GM08714 (cell line): ENCODE data around the gene CRYGN.

ENCODE experiments used
- H3K4me3 ChIP-seq: fragments of 200-500 bp; sonication (Bioruptor generic); 2 replicates; pipeline ENCODE4 v1.5.1; 2014; ENCODE audit warnings: mild to moderate bottlenecking, low read length, inconsistent platforms
- ZNF274 ChIP-seq: IDR thresholded peaks from 2 replicates; pipeline ENCODE4 v1.6.1; 2012; ENCODE audit warnings: mild to moderate bottlenecking, low read depth, low read length

The CRYGN gene

DNA sequence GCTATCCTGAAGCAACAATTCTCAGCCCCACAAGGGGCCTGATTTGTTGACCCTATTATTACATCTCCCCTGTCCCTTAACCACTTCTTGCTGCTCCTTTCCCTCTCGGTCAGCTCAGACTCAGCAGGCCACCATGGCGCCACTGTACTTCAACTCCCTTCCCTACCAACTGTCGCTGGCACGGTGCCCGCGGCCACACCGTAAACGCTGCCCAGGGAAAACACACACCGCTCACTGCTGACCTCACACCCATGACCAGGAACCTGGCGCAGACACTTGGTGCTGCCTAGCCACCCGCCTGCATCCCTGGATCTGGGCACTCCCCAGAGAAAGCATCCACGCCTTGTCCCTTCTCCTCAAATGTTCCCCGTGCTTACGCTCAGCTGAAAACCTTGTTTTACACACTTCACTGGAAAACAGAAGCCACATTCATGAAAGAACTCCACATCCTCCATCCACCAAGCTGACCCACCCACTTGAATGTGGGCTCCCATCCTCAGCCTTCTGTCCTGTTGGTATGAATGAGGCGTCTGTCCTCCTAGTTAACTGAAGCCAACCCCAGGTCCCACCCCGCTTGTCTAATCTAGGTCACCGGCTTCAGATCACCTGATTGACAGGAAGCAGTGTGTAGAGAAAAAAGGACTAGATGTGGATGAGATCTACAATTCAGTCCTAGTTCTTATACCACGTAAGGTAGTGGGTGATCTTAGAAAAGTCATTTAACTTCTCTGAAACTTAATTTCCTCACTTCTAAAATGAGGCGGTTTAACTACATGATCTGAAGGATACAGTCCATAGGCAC, 28.5 kb upstream of the CRYGN start:
- H3K4me3 ChIP-seq = no peak overlapping the region
- no peak for TF ChIP-seq ZNF274

DNA sequence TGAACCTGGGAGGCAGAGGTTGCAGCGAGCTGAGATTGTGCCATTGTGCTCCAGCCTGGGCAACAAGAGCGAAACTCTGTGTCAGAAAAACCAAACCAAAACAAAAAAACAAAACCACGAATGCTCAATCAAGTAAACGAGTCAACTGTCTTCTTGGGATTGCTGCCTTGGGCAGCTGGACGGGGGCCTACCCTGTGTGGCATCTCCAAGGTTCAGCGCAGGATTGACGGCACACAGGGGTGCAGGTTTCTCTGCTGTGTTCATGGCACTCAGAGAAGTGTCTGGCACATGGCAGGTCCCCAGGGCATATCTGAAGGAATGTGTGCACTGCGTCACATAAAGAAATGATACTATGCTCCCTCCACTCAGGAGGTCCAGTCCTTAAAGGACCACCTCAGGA, 25.2 kb upstream of the CRYGN start:
- no peak overlapping the region for H3K4me3 ChIP-seq
- no peak for TF ChIP-seq ZNF274

DNA sequence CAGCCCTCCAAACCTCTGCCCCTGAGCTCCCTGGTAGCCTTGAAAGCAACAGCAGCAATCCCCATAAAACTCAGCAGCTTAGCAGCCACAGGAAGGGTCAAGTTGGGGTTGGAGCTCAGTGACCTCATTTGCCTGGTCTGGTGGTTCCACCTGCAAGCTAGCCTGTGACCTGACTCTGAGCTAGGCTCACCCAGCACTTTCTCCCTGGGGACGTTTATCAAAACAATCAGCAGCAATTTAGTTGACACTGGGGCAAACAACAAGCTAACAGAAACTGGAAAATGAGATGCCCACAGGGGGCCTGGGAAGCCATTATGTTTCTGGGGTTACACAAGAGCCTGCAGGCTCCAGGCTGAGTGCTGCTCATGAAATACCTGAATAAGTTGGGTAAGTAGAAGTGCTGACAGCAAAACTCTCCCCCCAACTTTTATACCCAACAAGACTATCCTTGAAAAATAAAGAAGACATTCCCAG, 22.4 kb upstream of the CRYGN start:
- TF ChIP-seq ZNF274 = no peak
- H3K4me3 ChIP-seq = no peak overlapping the region

DNA sequence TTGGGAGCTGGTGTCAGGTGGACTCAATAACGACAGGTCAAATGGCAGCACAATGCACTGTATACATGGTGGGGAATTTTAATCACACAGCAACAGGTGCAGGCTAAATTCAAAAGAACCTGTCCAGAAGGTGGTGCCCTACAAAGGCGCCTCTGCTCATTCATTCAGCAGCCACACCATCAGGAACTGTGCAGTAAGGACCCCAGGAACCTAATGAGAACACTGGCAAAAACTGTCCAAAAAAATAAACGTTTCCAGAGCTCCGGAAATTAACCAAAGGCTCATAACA, 21.9 kb upstream of the CRYGN start:
- H3K4me3 ChIP-seq = no peak overlapping the region
- no peak for TF ChIP-seq ZNF274

DNA sequence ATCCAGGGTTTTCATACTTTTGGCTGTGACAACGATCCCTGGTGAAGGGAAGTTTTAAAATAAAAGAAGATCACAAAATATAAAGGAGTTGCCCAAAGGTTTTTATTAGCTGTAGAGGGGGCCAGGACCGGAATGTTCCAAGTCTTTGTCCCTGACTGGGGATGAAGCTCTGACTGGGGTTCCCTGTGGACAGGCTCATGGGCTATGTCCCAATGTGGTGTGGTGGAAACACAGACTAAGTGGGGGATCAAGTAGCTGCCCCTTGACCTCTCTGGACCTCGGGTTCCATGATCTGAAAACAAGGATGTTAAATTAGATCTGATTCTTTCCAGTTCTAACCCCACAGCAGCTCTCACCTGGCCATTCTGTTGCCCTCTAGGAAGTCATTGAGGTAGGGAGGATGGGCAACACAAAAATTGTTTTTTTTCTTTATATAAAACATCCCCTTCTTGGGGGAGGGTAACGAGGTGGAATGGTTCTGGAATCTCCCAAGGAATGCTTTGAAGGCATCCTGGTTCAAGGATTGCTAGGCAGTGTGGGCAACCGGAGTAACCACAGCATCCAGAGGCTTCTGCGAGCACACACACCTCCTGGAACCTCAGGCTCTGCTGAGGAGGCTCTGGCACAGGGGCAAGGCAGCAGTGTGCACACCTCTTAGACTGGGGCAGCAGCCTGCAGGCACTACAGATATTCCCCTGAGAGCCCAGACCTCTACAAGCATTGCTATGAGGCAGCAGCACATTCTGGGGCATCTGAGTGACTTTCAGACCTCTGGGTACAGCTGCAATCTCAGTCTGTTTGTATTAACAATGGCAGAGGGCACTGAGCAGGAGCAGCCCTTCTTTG, 21.4 kb upstream of the CRYGN start:
- no peak for TF ChIP-seq ZNF274
- H3K4me3 ChIP-seq = no peak overlapping the region

DNA sequence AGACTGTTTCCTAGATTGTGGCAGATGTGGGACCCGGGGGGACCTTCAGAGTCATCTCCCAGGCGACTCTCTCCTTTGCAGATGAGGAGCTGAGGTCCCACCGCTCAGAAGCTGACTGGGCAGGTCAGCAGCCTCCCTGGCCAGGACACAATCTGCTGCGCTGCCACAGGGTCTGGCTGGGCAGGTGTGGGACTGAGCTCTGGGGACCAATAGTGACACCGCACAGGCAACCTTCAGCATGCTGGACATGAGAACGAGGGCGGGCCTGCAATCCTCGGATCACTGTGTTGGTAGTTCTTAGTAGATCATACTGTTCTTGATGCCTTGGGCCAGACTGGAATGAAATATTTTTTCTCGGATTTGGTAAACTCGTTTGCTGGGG, 20.5 kb upstream of the CRYGN start:
- no peak for TF ChIP-seq ZNF274
- no peak overlapping the region for H3K4me3 ChIP-seq

DNA sequence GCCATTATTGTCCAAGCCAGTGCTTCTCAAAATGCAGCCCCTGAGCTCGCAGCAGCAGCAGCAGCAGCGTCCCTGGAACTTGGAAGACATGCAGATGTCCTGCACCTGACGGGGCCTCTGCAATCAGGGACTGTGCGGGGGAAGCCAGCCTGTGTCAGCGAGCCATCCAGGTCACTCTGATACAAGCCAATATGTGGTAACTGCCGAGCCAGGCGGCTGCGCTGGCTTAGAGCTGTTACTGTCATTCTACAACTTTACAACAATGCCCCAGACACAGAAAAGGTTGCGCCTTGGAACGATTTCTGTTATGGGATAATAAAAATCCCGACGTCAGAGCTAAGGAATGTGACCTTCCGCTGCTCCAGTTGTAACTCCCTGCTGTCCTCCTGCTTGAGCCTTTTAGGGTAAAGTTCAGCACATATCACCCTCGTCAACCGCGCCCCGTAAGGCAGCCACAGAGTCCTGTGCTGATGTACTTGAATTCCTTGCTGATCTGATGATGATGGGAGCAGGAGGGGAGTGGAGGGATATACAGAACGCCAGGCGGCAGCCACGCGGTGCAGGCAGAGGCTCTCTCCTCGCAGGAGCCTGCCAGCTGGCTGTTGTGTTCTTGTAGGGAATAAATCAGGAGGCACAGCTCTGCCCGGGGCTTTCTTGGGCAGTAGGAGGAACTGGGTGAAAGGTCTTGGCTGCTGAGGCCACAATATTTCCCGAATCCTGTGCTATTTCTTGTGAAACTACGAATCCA, 20.0 kb upstream of the CRYGN start:
- H3K4me3 ChIP-seq = no peak overlapping the region
- no peak for TF ChIP-seq ZNF274

DNA sequence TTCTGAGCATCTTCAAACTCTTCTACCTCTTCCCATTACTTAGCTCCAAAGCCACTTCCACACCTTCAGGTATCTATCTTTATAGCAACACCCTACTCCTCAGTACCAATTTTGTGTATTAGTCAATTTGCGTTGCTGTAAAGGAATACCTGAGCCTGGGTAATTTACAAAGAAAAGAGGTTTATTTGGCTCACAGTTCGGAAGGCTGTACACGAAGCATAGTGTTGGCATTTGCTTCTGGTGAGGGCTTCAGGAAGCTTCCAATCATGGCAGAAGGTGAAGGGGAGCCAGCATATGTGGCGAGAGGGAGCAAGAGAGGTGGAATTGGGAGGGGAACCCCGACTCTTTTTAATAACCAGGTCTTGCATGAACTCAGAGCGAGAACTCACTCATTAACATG, 17.6 kb upstream of the CRYGN start:
- no peak overlapping the region for H3K4me3 ChIP-seq
- no peak for TF ChIP-seq ZNF274

DNA sequence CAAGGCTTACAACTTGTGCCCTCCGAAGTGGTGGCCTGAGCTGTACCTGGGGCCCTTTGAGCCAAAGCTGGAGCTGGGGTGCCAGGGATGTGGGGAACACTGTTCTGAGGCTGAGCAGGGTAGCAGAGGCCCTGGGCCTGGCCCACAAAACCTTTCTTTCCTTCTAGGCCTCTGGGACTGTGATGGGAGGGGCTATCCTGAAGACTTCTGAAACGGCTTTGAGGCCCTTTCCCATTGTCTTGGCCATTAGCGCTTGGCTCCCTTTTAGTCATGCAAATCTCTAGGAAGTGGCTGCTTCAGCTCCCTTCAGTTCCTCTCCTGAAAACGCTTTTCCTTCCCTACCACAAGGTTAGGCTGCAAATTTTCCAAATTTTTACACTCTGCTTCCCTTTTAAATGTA, 16.8 kb upstream of the CRYGN start:
- no peak for TF ChIP-seq ZNF274

DNA sequence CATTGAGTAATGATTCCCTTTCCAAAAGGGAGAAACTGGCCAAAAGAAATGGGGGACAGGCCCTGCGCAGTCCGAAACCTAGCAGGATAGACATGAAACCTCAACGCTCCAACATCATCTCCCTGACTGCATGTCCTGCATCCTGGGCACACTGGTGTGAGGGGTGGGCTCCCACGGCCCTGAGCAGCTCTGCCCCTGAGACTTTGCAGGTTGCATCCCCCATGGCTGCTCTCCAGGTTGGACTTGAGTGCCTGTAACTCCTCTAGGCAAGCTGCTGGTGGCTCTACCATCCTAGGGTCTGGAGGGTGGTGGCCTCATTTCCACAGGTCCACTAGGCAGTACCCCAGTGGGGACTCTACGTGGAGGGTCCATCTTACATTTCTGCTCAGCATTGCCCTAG, 16.3 kb upstream of the CRYGN start:
- no peak for TF ChIP-seq ZNF274

More for the DNA sequence above, 16.8 kb upstream of the CRYGN start:
- no peak overlapping the region for H3K4me3 ChIP-seq

DNA sequence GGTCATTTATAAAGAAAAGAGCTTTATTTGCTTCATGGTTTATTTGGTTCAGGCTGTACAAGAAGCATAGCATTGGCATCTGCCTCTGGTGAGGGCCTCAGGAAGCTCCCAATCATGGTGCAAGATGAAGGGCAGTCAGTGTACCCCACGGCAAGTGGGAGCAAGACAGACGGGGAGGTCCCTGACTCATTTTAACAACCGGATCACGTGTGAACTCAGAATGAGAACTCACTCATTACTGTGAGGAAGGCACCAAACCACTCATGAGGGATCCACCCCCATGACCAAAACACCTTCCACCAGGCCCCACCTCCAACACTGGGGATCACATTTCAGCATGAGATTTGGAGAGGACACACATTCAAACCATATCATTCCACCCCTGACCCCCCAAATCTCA, 15.7 kb upstream of the CRYGN start:
- TF ChIP-seq ZNF274 = no peak
- no peak overlapping the region for H3K4me3 ChIP-seq

More for the DNA sequence above, 16.3 kb upstream of the CRYGN start:
- no peak overlapping the region for H3K4me3 ChIP-seq

DNA sequence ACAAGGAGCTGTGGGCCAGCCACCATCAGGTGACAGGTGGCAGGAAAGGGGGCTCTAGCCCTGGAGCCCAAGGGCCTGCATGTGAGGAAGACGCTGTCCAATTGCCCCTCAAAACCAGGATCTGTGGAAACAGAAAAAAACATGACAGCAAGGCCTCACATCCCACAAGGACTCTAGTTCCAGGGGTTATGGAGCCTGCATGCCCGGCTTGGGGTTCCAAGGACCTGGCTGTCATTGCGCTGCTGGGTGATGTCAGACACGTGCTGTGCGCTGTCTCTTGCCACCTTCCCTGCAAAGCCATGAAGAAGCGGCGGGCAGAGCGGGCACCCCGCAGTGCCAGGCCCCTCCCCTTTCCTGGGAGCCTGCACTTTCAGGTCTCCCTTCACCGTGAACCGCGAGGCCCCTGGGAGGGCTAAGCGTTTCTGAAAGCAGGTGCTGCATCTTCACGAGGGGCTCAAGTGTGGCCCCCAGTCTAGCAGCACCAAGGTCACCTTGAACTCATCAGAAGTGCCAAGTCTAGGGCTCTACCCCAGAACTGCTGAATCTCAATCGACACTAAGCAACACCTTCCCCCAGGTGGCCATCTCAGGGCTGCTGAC, 15.1 kb upstream of the CRYGN start:
- H3K4me3 ChIP-seq = no peak overlapping the region
- no peak for TF ChIP-seq ZNF274

DNA sequence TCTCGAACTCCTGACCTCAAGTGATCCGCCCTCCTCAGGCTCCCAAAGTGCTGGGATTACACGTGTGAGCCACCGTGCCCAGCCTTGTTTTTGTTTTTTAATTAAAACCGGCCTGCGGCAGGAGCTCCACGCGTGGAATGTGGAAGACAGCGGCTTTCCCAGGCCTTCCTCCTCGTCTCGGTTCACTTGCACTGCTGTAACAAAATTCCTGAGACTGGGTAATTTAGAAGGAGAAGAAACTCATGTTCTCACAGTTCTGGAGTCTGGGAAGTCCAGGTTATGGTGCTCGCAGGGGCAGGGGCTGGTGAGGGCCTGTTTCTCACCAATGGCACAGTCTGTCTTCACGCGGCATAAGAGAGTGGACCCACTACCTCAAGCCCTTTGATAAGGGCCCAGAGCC, 14.4 kb upstream of the CRYGN start:
- no peak overlapping the region for H3K4me3 ChIP-seq
- no peak for TF ChIP-seq ZNF274

DNA sequence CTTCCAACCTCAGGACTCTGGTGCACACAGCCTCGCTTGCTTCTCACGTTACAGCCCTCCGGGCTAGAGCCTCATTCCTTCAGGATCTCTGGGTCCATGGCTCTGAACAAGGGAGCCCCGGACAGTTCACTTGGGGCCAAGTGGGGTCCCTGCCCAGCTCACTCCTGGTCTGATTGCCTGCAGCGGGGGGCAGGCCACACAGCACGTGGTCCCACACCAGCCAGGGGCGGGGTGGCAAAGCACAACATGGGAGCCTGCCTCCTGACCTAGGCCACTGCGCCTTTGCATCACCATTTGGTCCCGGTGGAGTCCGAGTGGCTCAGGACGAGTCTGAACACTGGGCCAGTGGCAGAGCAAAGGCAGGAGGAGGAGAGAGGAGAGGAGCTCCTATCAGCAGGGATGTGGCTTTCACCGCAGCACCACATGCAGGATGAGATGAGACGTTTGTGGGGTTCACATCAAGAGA, 13.4 kb upstream of the CRYGN start:
- TF ChIP-seq ZNF274 = no peak
- no peak overlapping the region for H3K4me3 ChIP-seq
